ENCODE results near the gene CPSF3.
"Not testable (repeated sequence)": the region's sequence is repeated elsewhere in the genome, so short reads cannot be mapped to it uniquely, and the experiment has no call there.

CPSF3 gene

DNA sequence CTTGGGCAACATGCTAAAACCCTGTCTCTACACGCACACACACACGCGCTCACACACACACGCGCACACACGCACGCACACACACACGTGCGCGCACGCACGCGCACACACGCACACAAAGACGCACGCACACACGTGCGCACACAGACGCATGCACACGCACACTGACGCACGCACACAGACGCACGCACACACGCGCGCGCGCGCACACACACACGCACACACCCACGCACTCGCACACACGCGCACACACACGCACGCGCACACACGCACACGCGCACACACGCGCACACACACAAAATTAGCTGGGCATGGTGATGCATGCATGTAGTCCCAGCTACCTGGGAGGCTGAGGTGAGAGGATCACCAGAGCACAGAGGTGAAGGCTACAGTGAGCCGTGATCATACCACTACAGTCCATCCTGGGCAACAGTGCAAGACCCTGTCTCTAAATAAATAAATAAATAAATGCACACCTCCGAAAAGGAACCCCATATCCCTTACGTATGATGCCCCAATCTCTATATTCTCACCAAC lies 42.8 kb downstream of the CPSF3 start:
- DNase-seq (ENCODE audit: low read depth in 2 of 2) = no peak

DNA sequence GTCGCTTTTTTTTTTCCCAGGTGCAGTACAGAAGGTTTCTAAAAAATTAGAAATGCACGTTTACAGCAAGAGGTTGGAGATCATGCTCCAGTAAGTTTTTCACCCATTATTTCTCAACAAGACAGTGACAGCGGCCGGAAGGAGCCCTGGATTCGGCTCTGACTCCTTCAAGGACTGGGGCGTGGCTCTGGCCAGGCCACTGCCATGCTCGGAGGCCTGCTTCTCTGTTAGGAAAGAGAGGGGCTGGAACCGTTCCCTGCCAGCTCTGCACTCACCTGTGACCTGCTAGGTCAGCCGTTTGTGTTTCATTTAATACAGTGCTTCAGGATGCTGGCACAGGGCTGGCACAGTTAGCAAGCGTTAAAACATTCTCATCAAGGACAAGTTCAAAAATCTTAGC lies 44.2 kb downstream of the CPSF3 start:
- no peak for DNase-seq (ENCODE audit: low read depth in 2 of 2)

DNA sequence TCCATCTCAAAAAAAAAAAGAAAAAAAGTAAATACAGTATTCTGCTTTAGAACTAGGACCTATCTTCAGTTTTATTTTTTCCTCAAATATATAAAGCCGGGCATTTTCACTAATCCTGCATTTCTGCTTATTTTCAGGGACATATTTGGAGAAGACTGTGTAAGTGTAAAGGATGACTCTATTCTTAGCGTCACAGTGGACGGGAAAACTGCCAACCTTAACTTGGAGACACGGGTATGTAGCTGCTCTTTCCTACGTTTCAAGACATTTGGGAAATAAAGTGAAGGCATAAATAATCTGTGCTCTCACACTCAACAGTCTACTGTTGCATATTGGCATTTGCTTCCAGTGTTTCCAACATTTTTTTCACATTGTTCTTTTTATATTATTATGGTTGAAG lies 47.8 kb downstream of the CPSF3 start:
- DNase-seq (ENCODE audit: low read depth in 2 of 2) = no peak

DNA sequence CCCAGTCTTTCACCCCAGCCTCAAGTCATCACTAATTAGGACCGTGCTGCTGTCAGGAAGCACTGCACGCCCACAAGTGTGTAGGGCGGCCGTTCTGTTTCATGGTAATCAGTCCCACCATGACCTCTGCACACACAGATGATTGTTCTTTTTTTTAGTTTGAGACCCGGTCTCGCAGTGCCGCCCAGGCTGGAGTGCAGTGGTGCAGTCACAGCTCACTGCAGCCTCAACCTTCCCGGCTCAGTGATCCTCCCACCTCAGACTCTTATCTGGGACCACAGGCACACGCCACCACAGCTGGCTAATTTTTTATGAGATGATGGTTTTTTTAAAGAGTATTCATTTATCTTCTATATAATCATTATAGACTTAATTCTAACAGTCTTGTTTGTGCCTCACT lies 49.1 kb downstream of the CPSF3 start:
- no peak for DNase-seq (ENCODE audit: low read depth in 2 of 2)

DNA sequence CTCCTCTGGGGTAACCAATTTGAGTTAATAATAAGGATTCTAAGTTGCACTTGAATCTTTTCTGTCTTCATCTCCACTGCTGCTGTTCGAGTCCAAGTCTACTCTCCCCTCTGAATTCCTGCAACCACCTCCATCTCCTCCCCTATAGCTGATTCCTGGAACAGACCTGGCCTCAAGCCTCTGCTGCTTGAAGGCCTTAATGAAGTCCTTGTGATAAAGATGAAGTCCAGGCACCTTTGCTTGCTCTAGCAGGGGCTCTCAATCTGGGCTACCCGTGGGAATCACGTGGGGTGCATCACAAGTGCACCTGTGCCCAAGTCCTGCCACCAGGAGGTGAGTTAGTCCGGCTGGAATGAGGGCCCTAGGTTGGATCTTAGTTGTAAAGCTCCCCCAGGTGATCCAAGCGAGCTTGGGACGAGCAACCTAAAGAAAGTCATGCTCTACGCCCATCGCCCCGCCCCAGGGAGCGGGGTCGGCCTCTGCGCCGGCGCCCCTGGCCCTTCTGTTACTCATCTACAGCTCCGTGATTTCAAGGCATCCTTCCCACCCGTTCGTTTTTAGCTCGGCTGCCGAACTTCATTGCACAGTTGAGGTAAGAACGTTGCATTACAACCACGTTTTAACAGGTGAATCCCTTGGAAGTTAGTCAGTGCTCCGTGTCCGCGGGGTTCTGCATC lies 50.0 kb downstream of the CPSF3 start:
- DNase-seq (ENCODE audit: low read depth in 2 of 2) = no peak

DNA sequence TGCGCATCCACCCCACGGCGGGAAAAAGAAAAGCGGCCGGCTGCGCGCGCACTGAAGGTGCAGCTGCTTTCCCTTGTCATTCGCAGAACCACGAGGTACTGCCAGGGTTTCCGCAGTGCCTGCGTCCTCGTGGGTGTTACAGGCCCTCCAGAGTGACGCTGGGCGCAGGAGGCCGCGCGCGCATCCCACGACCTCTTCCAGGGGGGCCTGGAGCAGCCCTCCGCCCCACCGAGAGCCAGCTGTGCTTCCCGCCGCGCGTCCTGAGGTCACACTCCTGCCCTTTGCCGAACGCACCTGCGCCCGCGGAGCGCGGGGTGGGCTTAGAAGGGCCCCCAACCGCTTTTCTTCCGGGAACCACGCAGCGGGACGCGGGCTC lies 50.5 kb downstream of the CPSF3 start:
- DNase-seq (ENCODE audit: low read depth in 2 of 2) = peak in 1 of 2 donors; percentile 48

DNA sequence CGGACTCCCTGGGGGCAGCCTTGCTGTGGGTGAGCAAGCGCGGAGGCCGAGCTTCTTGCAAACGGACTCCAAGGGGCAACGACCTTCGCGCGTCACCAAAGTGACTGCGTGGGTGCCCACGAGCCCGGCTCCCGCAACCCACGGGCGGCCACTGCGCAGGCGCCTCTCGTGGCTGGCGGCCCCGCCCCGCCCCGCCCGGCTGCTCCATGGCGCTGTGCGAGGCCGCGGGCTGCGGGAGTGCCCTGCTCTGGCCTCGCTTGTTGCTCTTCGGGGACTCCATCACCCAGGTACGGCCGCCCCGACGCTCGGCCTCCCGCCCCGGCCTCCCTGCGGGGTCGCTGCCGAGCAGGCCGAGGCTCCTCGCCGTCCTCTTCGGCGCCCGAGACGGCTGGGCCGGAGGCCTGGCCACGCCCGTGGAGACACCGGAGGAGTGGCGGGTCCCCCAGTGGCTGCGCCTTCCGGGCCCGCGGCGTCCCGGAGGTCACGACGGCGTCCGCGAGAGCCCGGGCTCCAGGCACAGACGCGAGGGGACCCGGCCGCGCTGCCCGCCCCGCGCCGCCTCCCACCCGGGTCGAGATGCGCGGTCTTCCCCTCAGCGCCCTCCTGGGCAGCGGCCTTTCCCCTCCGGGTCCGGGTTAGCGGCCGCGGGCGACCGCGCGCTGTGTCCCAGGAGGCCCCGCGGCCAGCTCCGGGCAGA lies 51.1 kb downstream of the CPSF3 start, which contains the start of gene IAH1:
Gene IAH1, plus strand, starts transcription at position 191 of the 697 bp plus-strand sequence. Its CDS starts 16 bp downstream, at position 207.
- DNase-seq (ENCODE audit: low read depth in 2 of 2) = peak; percentile 57 to 58

DNA sequence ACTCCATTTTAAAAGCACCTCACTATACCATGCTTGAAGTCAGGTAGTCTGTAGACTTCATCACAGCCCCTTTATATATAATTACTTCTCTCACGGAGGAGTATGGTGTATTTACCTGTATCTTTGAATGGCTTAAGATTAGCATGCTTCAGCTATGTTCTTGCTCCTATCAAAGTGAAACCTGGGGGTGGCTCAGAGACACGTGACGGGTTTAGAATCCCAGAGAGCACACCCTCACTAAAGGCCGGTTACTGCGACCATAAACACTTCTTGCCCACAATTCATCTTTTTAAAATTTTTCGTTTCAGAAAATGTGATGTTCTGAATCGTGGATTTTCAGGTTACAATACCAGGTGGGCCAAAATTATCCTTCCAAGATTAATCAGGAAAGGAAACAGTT lies 54.5 kb downstream of the CPSF3 start:
- DNase-seq (ENCODE audit: low read depth in 2 of 2) = no peak

DNA sequence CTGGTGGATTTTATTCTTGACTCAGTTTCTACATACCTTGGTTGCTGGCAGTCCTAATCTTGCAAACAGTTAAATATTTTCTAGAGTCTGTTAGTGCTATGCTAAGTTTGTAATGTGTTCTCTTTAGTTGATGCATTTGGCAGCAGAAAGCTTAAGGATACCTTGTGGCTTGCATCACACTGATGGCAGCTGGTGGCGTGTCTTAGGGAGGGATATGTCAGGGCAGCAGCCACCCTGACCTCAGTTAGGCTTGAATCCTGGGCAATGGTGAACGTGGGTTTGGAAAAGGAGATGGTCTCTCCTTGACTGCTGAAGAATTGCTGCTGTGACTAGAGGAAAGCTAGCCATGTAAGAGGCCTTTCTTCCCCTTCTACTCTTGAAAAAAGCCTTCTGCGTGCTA lies 55.1 kb downstream of the CPSF3 start:
- no peak for DNase-seq (ENCODE audit: low read depth in 2 of 2)

DNA sequence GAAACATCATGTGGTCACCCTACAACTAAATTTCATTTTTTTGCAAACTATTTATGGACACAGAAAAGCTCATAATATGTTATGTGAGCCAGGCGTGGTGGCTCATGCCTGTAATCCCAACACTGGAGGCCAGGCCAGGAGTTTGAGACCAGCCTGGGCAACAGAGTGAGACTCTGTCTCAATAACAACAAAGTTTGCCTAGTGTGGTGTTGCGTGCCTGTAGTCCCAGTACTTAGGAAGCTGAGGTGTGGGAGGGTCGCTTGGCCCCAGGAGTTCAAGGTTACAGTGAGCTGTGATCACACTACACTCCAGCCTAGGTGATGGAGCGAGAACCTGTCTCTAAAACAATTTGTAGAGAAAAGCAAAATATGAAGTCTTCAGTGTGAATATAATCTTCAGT lies 56.7 kb downstream of the CPSF3 start:
- DNase-seq (ENCODE audit: low read depth in 2 of 2) = no peak

DNA sequence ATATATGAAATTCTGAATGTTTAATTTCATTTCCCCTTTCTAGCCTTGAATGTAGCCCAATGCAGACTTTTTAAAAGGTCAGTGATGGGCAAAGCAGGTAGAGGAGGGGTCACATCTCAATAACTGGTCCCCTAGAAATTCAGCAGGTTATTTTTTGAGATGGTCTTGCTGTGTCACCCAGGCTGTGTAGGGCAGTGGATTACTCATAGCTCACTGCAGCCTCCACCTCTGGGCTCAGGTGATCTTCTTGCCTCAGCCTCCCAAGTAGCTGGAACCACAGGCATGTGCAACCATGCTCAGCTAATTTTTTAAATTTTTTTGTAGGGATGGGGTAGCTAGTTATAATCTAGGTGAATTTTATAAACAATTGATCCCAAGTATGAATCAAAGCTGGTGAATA lies 59.7 kb downstream of the CPSF3 start:
- DNase-seq (ENCODE audit: low read depth in 2 of 2) = no peak

DNA sequence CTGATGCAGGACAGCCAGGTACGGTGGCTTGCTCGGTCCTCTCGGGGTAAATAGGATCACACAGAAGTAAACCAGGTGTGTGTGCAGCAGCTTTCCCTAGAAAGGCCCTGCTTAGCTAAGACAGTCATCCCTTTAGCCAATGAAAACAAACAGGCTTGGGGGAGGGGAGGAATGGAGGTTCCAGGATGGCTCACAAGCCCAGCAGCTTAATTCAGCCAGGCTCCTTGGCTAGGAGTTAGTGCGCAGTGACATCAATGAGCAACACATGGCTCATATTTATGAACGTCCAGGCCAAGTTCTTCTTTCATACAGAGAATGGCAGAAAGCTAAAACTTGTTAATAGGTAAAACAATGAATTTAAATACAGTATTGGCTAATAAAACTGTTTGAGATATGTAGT lies 61.1 kb downstream of the CPSF3 start:
- no peak for DNase-seq (ENCODE audit: low read depth in 2 of 2)

DNA sequence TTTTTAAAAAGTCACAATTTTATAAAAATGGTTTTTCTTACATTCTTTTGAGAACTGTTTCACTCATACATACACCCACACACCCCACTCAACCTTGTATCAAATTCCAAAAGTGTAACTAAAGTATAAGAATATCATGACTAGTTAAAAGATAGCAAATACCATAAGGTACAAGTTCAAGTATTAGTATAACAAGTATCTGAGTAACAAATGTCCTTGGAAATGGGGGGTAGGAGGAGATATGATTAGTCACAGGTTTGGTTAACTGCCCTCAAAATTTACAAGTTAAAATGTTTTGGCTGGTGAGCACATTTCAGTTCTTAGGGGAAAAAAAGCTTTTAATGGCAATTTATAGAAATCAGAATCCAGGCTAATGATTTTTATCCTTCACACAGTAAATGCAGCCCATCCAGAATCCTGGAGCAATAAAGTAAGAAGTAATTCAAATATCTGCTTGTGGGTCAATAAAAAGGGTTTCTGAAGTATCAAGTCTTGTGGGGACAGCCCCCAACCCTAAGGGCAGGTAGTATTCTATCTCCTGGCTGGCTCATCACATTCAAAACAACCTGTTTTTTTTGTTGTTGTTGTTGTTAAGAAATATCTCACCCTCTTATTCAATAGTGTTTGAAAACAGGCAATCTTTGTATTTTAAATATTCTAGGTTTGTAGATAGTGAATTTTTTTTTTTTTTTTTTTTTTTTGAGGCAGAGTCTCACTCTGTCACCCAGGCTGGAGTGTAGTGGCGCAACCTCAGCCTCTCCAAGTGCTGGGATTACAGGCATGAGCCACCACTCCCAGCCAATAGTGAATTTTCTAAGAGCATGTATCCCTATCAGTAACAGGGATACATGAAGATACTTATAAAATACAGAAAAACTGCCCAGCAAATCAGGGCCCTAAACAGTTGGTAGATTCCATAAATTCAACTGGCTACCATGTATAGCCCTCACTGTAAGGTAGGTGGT lies 65.4 kb downstream of the CPSF3 start:
- DNase-seq (ENCODE audit: low read depth in 2 of 2) = no peak

DNA sequence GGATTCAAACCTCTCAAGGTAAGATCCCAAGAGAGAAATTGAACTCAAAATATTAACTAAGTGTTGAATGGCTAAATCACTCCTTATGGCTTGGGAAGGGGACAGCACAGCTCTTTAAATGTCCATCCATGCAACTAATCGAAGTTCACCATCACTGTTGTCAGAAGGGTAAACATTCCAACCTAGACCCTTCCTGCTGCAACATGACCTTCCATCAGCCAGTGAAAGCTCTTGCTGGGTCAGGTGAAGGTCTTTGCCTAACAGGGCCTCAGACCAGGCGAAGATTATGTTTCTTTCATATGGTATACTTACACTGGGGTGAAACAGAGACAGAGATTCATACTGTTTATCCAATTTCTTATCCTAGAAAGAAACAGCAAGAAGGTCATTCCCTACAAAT lies 67.3 kb downstream of the CPSF3 start:
- DNase-seq (ENCODE audit: low read depth in 2 of 2) = no peak

DNA sequence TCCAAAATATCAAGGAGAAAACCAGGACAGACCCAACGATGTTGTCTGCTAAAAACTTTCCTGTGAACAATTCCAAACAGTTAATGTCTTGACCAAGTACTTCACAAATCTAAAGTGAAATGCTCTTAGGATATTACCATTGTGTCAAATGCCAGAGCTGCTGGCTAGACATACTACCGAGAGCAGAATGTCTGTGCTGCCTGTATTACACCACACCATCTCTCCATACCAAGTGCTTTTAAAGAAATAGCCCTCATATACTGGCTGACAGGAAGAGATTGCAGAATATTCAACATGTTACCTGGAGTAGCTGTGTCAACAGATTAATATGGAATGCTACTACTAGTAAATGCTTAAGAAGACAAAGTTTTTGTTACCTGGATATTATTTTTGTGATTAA lies 69.5 kb downstream of the CPSF3 start:
- no peak for DNase-seq (ENCODE audit: low read depth in 2 of 2)

DNA sequence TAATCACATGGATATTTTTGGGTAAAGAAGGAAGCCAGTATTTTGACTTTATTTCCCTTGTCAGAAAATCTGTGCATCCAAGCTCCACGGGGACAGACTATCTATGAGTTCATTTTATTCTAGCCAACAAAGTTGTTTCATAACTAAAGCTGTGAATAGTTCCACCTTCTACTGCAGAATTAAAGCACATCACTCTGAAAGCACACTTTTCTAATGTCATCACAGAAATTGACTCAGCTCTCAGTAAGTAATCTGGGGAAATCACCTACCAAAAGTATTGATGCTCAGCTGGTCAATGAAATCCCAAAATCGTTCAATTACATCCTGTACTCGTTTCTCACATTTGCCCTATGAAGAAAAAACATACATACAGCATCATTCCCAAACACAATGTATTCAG lies 70.0 kb downstream of the CPSF3 start:
- DNase-seq (ENCODE audit: low read depth in 2 of 2) = no peak

DNA sequence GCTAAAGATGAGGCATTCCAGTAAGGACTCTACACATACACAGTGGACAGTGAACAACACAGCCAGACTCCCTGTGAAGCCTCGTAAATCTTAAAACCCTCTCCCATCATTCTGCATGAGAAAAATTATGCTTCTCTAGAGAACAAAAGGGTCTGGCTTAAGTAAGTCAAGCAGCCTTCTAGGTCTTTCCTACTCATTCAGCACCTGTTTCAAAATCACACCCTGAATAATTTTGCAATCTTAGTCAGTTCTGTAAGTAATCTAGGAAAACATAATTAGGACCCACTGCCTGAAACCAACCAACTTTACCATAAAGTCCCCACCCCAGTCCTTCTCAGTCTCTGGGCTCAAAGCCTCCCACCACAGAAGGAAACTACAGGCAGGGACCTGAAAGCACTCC lies 70.6 kb downstream of the CPSF3 start:
- DNase-seq (ENCODE audit: low read depth in 2 of 2) = no peak

DNA sequence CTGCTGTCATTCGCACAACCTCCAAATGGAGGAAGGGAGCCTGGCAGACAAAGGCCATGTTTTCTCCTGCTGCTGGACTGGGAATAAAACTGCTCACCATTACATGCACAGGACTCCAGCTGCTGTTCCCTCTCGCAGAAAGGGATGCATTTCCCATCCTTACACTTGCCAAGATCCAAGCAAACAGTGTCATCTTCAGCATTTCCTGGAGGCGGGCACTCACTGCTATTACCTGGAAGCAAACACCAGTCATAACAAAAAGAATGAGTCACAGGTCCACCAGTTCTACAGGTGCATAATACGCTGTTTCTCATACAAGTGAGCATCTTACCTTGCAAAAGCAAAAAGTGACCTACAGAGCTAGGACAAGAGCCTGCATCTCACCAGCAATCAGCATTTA lies 73.6 kb downstream of the CPSF3 start:
- no peak for DNase-seq (ENCODE audit: low read depth in 2 of 2)

DNA sequence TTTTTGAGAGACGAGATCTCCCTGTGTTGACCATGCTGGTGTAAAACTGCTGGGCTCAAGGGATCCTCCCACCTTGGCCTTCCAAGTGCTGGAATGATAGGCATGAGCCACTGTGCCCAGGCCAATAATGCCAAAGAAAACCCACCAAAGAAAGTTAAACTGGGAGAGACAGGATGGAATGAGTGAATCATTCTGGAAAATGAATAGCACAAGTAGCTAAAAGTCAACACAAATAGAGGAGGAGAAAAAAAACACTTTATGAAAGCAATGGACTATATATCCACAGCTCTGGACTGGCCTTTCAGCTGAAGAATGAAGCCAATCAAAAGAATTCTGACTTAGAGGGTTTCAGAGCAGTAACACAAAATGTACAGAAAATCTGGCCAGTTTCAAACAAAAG lies 74.8 kb downstream of the CPSF3 start:
- no peak for DNase-seq (ENCODE audit: low read depth in 2 of 2)

DNA sequence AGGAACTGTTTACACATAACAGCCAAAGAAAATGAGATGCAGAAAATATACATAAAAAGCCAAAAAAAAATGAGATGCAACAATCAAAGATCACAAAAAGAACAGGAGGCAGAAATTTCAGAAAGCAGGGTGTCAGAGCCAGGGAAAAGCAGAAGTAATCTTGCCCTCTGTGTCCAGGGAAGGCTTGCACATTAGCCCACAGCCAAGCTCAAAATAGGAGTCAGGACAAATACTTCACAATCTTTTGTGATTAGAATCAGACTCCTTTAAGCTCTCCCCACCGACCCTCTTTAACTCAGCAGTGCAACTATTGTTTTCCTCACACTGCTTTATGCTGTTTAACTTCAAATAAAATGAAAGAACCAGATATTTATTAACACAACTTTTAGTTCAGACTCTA lies 85.5 kb downstream of the CPSF3 start:
- no peak for DNase-seq (ENCODE audit: low read depth in 2 of 2)

DNA sequence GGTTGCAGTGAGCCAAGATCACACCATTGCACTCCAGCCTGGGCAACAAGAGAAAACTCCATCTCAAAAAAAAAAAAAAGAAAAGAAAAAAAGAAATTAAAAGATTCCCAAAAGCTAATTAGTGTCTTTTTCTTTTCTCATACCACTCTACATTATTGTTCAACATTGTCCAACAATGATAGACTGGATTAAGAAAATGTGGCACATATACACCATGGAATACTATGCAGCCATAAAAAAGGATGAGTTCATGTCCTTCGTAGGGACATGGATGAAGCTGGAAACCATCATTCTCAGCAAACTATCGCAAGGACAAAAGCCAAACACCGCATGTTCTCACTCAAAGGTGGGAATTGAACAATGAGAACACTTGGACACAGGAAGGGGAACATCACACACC lies 90.5 kb downstream of the CPSF3 start:
- DNase-seq (ENCODE audit: low read depth in 2 of 2) = not testable (repeated sequence)

DNA sequence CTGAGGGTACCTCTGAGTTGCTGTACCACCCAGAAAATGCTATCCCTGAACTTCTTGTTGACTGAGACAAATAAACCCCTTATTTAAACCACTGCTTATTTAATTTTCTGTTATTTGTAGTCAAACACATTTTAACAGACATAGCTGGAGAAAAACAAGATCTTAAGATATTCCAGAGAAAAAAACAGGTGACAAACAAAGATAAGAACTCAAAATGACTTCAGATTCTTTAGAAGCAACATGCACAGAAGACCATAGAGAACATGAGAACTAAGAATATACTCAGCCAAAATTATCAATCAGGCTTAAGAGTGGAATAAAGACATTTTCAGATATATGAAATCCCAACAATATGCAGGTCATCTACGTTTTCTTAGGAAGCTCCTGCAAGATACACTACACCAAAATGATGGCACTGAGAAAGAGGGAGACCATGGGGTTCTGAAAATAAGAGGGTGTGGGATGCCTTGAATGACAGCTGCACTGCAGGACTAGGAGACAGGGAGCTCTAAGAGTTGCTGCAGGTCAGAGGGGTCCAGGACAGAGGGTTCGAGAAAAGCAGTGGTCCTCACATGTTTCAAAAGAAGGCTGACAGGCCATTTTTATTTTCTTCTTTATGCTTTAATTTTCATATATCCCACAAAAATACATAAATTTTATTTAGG lies 93.8 kb downstream of the CPSF3 start:
- DNase-seq (ENCODE audit: low read depth in 2 of 2) = no peak
